Measurements from ENCODE around the gene ARHGAP32.

Gene ARHGAP32

DNA sequence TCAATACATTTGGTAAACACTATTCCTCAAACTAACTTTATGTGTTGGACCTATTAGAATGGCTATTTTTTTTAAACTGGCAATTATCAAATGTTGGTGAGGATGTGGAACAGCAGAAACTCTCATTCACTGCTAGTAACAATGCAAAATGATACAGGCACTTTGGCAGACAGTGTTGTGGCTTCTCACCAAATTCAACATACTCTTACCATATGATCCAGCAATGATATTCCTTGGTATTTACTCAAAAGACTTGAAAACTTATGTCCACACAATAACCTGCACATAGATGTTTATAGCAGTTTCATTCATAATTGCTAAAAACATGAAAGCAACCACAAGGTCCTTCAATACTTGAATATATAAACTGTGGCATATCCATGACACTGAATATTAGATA is 136.9 kb downstream of the ARHGAP32 start:
- no peak for TF ChIP-seq TAF1 (IDR thresholded peaks at IDR 0.05; ENCODE audit: borderline replicate concordance, insufficient read depth, low read length)
- no peak for TF ChIP-seq POLR2AphosphoS5 (IDR thresholded peaks at IDR 0.05; ENCODE audit: low read depth, low read length)
- TF ChIP-seq, protein P1, sequence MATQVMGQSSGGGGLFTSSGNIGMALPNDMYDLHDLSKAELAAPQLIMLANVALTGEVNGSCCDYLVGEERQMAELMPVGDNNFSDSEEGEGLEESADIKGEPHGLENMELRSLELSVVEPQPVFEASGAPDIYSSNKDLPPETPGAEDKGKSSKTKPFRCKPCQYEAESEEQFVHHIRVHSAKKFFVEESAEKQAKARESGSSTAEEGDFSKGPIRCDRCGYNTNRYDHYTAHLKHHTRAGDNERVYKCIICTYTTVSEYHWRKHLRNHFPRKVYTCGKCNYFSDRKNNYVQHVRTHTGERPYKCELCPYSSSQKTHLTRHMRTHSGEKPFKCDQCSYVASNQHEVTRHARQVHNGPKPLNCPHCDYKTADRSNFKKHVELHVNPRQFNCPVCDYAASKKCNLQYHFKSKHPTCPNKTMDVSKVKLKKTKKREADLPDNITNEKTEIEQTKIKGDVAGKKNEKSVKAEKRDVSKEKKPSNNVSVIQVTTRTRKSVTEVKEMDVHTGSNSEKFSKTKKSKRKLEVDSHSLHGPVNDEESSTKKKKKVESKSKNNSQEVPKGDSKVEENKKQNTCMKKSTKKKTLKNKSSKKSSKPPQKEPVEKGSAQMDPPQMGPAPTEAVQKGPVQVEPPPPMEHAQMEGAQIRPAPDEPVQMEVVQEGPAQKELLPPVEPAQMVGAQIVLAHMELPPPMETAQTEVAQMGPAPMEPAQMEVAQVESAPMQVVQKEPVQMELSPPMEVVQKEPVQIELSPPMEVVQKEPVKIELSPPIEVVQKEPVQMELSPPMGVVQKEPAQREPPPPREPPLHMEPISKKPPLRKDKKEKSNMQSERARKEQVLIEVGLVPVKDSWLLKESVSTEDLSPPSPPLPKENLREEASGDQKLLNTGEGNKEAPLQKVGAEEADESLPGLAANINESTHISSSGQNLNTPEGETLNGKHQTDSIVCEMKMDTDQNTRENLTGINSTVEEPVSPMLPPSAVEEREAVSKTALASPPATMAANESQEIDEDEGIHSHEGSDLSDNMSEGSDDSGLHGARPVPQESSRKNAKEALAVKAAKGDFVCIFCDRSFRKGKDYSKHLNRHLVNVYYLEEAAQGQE (IDR thresholded peaks at IDR 0.05; ENCODE audit: insufficient read depth in 1 of 2, low read depth in 2 of 2, low read length in 2 of 2) = no peak
- TF ChIP-seq SIN3A (IDR thresholded peaks at IDR 0.05; ENCODE audit: borderline replicate concordance, insufficient read depth, low read length) = no peak
- TF ChIP-seq FOXP2 (optimal IDR thresholded peaks at IDR 0.05; ENCODE audit: borderline replicate concordance, extremely low read depth, extremely low read length, insufficient read depth) = no peak

DNA sequence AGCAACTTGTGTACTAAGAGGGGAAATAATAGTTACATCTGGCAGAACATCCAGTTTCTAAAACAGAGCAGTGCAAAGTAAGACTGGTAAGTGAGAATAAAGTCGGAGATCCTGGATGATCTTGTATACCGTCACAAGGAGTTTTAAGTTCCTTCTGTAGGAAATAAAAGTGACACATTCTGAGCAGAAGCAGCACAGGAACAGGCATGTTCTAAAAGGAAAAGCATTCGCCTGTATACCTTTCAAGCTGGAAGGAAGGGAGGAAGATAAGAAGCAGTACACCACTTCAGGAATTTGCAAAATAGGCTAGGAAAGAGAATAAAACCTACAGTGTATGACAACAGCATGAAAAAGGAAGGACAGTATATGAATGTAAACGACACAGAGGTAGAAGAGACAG is 143.2 kb downstream of the ARHGAP32 start:
- TF ChIP-seq FOXP2 (optimal IDR thresholded peaks at IDR 0.05; ENCODE audit: borderline replicate concordance, extremely low read depth, extremely low read length, insufficient read depth) (no peak), SIN3A (IDR thresholded peaks at IDR 0.05; ENCODE audit: borderline replicate concordance, insufficient read depth, low read length) (no peak), TAF1 (IDR thresholded peaks at IDR 0.05; ENCODE audit: borderline replicate concordance, insufficient read depth, low read length) (no peak), POLR2AphosphoS5 (IDR thresholded peaks at IDR 0.05; ENCODE audit: low read depth, low read length) (no peak)
- TF ChIP-seq, protein P1 (IDR thresholded peaks at IDR 0.05; ENCODE audit: insufficient read depth in 1 of 2, low read depth in 2 of 2, low read length in 2 of 2) = no peak

DNA sequence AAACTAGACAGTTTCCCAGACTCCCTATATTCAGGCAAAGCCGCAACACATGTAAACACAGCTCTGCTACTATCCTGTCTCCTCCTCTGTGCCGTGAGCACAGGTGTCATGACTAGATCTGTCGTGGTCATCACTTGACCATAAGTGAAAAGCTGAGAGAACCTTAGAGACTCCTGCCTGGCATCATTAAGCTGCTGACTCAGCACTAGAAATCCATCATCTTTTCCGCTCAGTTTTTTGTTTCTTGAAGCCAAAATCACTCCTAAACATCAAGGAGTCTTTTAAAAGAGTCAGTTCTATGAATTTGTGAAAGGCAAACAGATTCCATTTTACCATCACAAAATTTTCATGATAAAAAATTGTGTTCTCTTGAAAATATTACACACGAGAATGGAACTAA is 147.0 kb downstream of the ARHGAP32 start:
- no peak for TF ChIP-seq POLR2AphosphoS5 (IDR thresholded peaks at IDR 0.05; ENCODE audit: low read depth, low read length)
- TF ChIP-seq SIN3A (IDR thresholded peaks at IDR 0.05; ENCODE audit: borderline replicate concordance, insufficient read depth, low read length) = no peak
- TF ChIP-seq FOXP2 (optimal IDR thresholded peaks at IDR 0.05; ENCODE audit: borderline replicate concordance, extremely low read depth, extremely low read length, insufficient read depth) = no peak
- TF ChIP-seq TAF1 (IDR thresholded peaks at IDR 0.05; ENCODE audit: borderline replicate concordance, insufficient read depth, low read length) = no peak
- TF ChIP-seq, protein P1 (IDR thresholded peaks at IDR 0.05; ENCODE audit: insufficient read depth in 1 of 2, low read depth in 2 of 2, low read length in 2 of 2) = no peak

DNA sequence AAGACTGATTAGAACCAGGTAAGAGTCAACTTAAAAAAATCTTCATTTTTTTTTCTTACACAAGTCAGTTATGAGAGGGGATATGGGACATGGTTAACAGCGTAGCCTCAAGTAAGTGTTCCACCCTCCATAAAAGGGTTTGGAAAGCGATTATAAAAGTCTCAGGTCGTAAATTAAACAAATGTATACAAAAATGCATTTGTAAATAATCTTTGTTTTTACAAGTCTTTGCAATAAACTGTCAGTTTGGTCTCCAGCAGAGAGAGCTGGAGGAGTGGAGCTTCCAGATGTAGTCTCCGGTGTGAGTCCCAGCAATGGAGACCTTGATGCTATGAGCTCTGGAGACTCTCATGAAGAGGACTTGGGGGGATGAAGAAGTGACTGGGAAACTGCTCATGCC is 149.6 kb downstream of the ARHGAP32 start:
- TF ChIP-seq, protein P1 (IDR thresholded peaks at IDR 0.05; ENCODE audit: insufficient read depth in 1 of 2, low read depth in 2 of 2, low read length in 2 of 2) = no peak
- TF ChIP-seq TAF1 (IDR thresholded peaks at IDR 0.05; ENCODE audit: borderline replicate concordance, insufficient read depth, low read length) (no peak), POLR2AphosphoS5 (IDR thresholded peaks at IDR 0.05; ENCODE audit: low read depth, low read length) (no peak), FOXP2 (optimal IDR thresholded peaks at IDR 0.05; ENCODE audit: borderline replicate concordance, extremely low read depth, extremely low read length, insufficient read depth) (no peak), SIN3A (IDR thresholded peaks at IDR 0.05; ENCODE audit: borderline replicate concordance, insufficient read depth, low read length) (no peak)

DNA sequence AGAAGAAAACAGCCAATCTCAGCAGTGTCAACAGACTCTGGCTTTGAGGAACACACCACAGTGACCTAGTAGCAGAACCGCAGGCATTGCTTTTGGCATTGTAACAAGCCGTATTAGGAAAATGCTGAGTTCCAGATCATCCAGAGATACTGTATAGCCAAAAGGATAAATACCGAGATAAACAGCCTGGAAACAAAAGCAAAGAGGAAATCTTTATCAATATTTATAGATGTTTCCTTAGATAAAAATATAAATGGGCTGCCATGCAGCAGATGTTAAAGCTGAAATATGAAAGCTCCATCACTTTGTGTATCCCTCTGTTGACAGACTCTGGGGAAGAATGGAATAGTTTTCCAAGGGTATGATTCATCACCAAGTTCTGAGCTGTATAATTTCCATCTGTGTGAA is 150.5 kb downstream of the ARHGAP32 start:
- TF ChIP-seq, protein P1 (IDR thresholded peaks at IDR 0.05; ENCODE audit: insufficient read depth in 1 of 2, low read depth in 2 of 2, low read length in 2 of 2) = no peak
- TF ChIP-seq SIN3A (IDR thresholded peaks at IDR 0.05; ENCODE audit: borderline replicate concordance, insufficient read depth, low read length) = no peak
- no peak for TF ChIP-seq POLR2AphosphoS5 (IDR thresholded peaks at IDR 0.05; ENCODE audit: low read depth, low read length)
- no peak for TF ChIP-seq TAF1 (IDR thresholded peaks at IDR 0.05; ENCODE audit: borderline replicate concordance, insufficient read depth, low read length)

Measured in PFSK-1 (cell line).